GM19099 (cell line): Measurements from ENCODE around the gene ZDHHC13.

Experiments used
- POLR2A ChIP-seq: IDR thresholded peaks from 3 replicates; pipeline ENCODE4 v1.6.1; 2011; ENCODE audit warnings: low read depth; ENCODE audit not compliant: insufficient read length; ENCODE audit errors: extremely low read depth

The ZDHHC13 gene, protein sequence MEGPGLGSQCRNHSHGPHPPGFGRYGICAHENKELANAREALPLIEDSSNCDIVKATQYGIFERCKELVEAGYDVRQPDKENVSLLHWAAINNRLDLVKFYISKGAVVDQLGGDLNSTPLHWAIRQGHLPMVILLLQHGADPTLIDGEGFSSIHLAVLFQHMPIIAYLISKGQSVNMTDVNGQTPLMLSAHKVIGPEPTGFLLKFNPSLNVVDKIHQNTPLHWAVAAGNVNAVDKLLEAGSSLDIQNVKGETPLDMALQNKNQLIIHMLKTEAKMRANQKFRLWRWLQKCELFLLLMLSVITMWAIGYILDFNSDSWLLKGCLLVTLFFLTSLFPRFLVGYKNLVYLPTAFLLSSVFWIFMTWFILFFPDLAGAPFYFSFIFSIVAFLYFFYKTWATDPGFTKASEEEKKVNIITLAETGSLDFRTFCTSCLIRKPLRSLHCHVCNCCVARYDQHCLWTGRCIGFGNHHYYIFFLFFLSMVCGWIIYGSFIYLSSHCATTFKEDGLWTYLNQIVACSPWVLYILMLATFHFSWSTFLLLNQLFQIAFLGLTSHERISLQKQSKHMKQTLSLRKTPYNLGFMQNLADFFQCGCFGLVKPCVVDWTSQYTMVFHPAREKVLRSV

DNA sequence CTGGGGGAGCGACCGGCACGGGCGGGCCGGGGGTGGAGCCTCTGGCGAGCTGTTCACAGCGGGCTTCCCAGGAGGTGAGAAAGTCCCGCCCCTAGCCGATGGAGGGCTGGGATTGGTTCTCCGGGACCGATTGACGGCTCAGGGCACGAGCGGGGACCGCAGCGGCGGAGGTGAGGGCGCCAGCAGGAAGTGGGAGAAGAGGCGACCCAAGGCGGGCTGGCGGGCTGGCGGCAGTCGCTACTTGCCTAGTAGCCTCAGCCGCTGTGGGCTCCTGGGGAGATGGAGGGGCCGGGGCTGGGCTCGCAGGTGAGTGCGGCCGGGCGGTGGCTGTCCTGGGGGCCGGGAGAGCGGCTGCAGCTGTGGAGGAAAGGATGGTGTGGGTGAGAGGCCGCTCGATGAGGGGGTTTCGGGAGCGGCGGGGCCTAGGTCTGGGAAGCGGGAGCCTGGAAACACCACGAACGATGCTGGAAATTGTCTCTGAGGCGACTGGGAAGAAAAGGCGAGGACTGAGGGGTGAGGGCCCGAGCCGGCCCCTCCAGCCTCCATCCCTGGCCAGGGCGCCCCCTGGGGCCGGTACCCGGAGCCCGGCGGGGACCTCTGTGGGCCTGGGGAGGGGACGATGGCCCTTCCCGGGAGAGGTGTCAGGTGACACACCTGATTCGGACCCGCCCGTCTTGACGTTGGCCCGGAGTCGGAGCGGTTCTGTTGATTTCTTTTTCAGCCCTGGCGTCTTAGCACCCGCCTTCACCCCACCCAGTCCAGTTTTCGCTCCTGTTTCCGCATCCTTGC, at the start of gene ZDHHC13:
Gene ZDHHC13, plus strand, starts transcription at position 198 of the 789 bp plus-strand sequence. Its CDS starts 82 bp downstream, at position 280.
- peak; percentile 90 for TF ChIP-seq POLR2A

DNA sequence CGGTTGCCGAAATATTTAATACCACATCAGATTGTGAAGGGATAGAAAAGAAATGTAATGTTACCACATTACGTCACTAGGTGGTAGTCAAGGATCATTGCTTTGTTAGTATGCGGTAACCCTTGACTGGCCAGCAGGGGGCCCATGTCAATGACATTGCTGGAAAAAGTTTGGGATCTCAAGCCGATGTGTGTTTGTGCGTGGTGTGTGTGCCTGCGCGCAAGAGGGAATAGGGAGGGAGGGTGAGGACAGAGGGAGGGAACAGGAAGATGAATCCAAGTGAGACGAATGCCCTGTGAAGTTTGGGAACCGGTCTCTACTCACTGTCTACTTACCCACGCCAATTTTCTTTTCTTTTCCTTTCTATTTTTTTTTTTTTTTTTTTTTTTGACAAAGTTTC, 45.7 kb upstream of the ZDHHC13 start:
- TF ChIP-seq POLR2A, result no peak

DNA sequence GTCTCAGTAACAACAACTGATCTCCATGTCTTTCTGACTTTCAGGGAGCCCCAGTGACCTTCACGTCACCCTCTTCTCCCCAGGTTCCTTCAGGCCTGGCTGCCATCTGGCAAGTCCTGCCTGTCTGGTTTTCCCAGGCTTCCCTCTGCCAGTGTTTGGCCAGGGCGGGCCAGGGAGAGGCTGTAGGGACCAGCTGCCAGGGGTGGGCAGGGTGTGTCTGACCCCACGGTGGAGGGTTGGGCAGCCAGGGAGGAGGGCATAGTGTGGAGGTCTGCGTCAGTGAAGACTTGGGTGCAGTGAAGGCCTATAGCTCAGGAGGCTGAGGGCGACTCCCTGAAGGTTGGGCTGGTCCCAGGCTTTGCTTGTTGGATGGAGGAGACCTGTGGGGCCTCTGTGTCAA, 44.5 kb upstream of the ZDHHC13 start:
- TF ChIP-seq POLR2A, result no peak

DNA sequence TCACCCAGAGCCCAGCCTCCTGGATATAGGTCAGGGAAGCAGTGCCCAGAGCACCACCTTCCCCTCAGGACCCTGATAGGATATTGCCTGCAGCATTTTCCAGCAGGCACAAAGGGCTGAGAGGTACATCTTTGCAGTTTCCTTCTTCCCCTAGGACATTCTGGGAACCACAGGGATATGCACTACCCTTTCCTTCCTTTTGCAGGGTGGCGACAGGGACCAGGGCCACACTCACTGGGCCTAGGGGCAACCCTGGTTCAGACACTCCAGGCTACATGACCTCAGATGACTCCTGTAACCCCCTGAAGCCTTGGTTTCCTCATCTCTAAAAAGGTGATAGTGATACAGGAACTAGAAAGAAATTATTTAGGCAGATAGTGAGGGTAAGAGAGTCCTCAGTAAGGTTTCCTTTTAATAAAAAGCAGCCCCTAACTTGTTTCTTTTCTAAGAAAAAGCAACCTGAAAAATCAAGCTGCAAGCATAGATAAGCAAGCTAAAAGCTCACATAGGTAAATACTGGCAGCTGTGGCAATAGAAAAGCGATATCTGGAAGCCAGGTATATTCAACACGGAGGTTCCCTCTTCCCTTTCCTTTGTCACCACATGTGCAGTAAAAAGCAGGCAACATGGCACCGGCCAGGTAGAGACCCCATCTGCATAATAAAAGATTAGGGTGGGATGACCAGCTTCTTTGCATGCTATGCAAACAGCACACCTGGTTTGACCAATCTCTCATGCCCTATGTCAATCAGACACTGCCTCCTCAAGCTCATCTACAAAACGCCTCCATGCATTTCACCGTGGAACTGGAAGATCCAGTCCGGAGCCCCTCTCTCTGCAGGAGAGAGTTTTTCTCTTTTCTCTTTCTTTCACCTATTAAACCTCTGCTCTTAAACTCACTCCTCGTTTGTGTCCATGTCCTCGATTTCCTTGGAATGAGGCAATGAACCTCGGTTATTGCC, 43.2 kb upstream of the ZDHHC13 start:
- no peak for TF ChIP-seq POLR2A

DNA sequence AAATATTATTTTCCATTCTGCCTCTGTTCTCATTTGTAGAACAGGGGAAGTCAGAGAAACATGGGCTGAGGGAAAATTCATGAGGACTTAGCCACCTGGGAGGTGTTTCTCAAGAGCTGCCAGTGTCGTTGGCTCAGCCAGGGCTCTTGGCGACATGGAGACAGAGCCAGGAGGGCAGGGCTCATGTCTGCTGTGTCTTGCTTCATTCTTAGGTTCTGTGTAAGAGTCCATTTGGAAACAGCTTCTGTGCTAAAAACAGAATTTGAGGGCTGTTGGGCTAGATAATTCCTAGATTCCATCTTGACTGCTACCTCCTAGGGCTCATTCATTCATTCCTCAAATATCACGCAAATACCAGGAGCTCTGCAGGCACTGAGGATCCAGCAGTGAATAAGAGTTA, 41.3 kb upstream of the ZDHHC13 start:
- TF ChIP-seq POLR2A, result no peak

DNA sequence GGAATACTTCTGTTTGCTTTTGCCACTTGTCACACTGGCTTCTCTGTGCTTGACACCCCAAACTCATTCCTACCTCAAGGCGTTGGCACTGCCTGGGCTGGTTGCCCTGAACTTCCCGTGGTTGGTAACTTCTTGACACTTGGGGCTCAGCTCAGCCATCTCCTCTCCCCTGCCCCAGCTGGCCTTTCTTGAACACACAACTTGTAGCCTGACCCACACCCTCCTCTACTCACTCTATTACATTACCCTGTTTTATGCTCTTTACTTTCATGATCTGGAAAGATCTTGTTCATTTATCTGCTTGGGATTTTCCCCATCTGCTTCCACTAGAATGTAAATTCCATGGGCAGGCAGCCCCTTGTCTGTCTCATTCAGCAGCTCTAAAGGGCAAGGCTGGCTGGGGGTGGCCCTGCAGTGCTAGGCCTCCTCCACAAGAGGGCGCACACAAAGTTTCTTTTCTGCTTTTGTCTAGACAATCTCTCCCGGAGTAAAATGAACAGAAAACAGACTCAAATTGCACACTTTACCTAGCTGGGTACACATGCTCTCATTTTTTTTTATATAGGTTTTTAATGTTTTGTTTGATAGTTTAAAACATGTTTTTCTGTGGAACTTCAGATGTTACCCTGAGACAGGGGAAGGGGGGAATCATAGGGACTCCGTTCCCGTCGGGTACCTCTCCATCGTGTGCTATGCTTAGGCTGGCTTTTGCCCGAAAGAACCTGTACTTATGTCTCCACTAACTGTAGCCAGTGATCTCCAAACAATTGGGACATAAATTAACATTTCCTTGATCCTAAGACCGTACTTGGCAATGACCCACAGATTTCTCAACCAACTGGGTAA, 40.0 kb upstream of the ZDHHC13 start:
- no peak for TF ChIP-seq POLR2A

DNA sequence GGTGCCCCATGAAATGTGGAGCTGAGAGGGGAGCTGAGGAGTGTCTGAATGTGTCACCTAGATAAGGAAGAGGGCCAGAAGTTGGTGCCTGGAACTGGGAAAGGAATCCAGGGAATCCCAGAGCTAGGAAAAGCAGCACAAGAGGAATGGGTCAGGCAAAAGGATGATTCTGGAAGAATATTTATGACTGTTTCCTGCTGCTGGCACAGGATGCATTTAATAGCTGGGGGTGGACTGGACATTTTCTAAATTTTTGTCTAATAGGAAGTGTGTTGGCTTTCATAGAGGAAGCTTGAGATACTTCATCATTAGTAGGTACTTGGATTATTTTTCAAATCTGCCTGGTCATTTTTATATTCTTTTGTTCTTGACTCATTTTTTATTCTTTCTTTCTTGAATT, 39.0 kb upstream of the ZDHHC13 start:
- no peak for TF ChIP-seq POLR2A

DNA sequence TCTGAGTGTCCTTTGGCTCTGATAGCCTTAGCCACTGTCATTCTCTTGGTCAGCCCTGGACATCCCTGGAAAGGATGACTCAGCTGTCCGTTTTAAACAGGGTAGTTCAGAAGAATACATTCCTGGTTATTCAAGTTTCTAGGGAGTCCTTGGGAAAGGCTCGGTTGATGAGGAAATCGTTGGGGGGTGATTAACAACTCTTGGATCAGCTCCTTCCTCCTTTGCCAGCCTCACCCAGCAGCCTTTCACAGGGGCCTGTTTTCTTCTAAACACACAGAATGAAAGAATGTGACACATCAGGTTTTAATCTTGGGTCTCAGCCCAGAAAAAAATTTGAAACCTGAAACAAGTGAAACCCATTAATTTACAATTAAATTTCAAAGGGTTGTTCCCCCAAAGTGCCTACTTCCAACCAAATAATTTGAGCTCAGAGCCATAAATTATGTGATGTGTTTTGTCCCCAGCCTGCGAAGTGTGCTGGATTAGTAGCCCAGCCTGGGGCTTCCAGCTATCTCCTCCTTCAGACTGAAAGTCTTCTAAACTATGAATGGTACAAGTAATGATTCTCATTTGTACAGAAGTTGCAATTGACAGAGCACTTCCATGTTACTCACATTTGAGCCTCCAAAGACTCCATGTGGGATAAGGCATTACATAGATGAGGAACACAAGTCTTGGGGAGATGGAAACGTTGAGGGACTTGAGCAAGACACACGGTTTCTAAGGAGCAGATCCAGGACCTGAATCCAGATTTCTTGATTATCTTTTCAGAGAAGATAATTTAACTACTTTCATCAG, 37.1 kb upstream of the ZDHHC13 start:
- TF ChIP-seq POLR2A, result no peak

DNA sequence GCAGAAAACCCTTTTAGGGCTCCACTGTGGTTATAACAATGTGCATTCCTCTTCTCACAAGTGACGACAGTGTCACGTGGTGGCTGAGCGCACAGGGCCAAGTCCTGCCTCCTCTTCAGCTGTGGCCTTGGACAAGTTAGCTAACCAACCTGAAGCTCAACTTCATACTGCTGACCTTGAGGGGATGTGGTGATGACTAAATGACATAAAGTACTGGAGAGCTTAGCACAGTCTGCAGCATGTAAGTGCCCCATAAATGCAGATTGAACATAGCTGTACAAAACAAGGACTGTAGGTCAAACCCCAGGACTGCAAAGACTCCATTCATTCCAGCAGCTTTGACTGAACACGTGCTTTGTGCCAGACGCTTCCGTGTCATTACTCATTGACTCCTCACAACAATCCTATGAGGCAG, 36.4 kb upstream of the ZDHHC13 start:
- no peak for TF ChIP-seq POLR2A

DNA sequence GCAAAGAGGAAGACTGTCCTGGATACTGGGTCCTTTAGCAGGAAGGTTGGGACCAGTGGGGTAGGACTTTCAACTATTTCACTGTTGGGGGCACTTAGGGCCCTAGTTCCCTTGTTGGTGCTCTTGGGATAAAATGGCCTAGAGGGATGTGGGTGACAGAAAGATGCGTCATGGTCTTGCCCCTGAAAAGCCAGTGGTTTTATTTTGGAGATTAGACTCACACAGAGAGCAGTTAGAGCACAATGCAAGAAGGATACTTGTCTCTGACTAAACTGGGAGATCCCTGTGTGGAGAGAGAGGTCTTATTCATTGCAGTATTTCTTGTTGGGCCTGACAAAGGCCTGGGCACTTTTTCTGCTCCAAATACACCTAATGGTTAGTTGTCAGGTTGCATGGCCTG, 33.8 kb upstream of the ZDHHC13 start:
- TF ChIP-seq POLR2A, result no peak

DNA sequence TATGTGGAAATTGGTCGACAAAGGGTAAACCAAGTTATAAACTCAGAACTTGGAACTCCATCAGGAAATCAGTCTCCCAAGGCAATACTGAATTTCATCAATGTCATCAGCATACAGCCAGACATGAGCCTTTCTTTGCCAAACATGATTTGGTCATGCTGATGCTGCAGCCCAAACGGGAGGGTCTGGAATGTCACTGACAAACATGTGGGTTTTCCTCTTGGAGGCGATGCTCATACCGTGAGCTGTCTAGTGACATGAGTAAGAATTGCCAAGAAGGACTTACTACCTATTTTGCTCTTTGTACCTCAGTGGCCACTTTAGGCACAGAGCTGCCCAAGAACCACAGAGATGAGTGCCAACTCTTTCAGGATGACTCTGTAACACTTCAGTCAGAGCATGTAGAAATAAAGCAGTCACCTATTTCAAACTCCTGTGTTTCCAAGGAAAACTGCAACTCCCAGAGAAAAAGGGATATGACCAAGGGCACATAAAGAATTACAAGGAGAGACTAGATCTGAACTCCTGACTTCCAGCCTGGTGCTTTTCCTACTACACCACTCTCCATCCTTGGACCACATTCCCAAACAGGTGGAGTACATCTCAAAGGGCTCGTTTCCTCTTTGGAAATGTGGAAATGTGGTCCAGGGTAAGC, 32.2 kb upstream of the ZDHHC13 start:
- TF ChIP-seq POLR2A, result no peak

DNA sequence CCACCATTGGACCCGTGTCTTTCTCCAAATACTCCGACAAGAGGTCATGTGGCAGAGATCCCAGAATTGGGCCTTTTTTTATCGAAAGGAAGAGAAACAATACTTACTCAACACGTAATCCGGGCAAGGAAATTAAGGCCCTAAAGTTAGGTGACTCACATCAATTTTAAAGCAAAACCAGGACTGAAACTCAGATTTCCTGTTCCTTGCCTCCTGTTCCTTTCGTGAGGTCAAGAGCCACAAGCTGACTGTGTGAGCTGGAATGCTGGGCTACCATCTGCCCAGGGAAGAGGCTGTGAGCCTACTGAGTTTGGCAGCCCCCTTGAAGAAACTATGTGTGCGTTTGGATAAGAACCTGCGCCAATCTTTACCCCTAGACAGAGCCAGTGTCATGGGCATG, 29.3 kb upstream of the ZDHHC13 start:
- no peak for TF ChIP-seq POLR2A
